T-helper 17 cell (primary cell): Measurements from ENCODE around the gene ANKMY1. TPM values are rescaled to one million over a fixed set of nuclear protein-coding genes. Genes with fewer than 3 reads are reported as not detected.
A peak's percentile ranks its signal among the peaks of the same experiment; 100 is the strongest.
"Not testable (repeated sequence)": the region's sequence is repeated elsewhere in the genome, so short reads cannot be mapped to it uniquely, and the experiment has no call there.

Source experiments
- ATAC-seq: fragments of 150-1000 bp; cut with Tn5 transposase; 2 replicates; pipeline ENCODE4 v1.10.0; 2021; ENCODE audit warnings: mild to moderate bottlenecking, moderate library complexity
- DNase-seq, 3 donors: peaks; one replicate each; pipeline versions ENCODE4 v3.0.0 to v3.0.0-alpha.2; 2020 to 2021
- H3K9me3 ChIP-seq: one replicate; pipeline ENCODE4 v1.7.0; 2013; ENCODE audit warnings: low read length, mild to moderate bottlenecking; ENCODE audit not compliant: control insufficient read depth, poor library complexity, severe bottlenecking
- H3K27ac Mint-ChIP-seq: one replicate; pipeline ENCODE4 v1.8.0; 2022; ENCODE audit warnings: mild to moderate bottlenecking, moderate library complexity, mixed read lengths
- H3K27me3 Mint-ChIP-seq: one replicate; pipeline ENCODE4 v1.8.0; 2022; ENCODE audit warnings: mixed read lengths
- H3K36me3 Mint-ChIP-seq: one replicate; pipeline ENCODE4 v1.8.0; 2022; ENCODE audit warnings: low read depth, mixed read lengths
- H3K4me1 Mint-ChIP-seq: one replicate; pipeline ENCODE4 v1.8.0; 2022; ENCODE audit warnings: mild to moderate bottlenecking, mixed read lengths
- H3K4me3 Mint-ChIP-seq: one replicate; pipeline ENCODE4 v1.8.0; 2022; ENCODE audit warnings: mild to moderate bottlenecking, moderate library complexity, mixed read lengths
- total RNA-seq, 4 donors: library from RNA in 2 of 4; stranded (reverse) in 2 of 4; gene quantifications; one replicate each; pipeline ENCODE4 v1.2.3 and lab custom pipeline; 2022 to 2026

Gene ANKMY1
- total RNA-seq, 2 donors from 2014 or later = 34.6 to 42.6 TPM

- Mint-ChIP-seq H3K36me3 (no peaks in the 10 kb centered on the region), H3K27me3 (no peaks in the 10 kb centered on the region), H3K4me3 (peak overlapping the region; percentile 93), H3K4me1 (peaks cover 47% of the 10 kb centered on the region), H3K27ac (peak overlapping the region; percentile 100)
- no peaks in the 10 kb centered on the region for H3K9me3 ChIP-seq
- ATAC-seq (peak; percentile 62), DNase-seq (peak; percentile 77 to 90 (median 79))
Observed at GRCh38 chr2:240565333-240566202, 7.8 kb upstream of the ANKMY1 start.

- Mint-ChIP-seq H3K27me3 (no peaks in the 10 kb centered on the region), H3K36me3 (no peaks in the 10 kb centered on the region), H3K4me3 (peak overlapping the region; percentile 93), H3K27ac (peak overlapping the region; percentile 100), H3K4me1 (peaks cover 46% of the 10 kb centered on the region)
- DNase-seq (peak in 1 of 3 donors; percentile 9), ATAC-seq (no peak)
- no peaks in the 10 kb centered on the region for H3K9me3 ChIP-seq
Observed at GRCh38 chr2:240564561-240565332, 7.0 kb upstream of the ANKMY1 start.

DNA sequence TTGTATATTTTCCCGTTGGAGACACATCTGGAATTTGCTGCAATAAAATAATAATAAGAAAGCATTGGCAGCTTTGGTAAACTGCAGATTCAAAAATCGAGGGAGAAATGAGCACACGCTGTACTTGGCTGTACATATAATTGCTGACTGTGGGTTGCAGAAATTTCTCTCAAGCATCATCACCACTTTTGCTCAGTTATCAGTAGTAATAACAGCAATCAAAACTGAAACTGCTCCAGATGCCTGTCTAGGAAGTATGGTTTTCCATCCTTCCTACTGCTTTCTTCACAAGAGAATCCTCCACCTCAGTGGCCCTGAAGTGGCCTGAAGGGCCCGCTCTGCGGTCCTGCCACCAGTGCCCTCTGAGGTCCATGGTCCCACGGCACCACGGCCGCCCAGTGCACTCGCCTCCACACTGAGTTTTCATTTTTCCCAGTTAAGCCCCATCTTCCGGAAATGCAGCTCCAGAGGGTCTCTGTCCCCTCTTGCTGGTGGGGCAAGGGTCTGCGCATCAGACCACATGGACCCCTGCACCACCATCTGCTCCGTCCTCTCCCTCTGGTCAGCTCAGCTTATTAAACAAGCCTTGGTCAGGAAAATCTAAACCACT is 6.3 kb upstream of the ANKMY1 start:
- no peak for DNase-seq
- H3K27ac Mint-ChIP-seq = peak overlapping the region; percentile 100
- no peaks in the 10 kb centered on the region for H3K9me3 ChIP-seq
- no peak for ATAC-seq
- peak overlapping the region; percentile 93 for H3K4me3 Mint-ChIP-seq
- H3K27me3 Mint-ChIP-seq = no peaks in the 10 kb centered on the region
- no peaks in the 10 kb centered on the region for H3K36me3 Mint-ChIP-seq
- H3K4me1 Mint-ChIP-seq = peaks cover 49% of the 10 kb centered on the region

- not testable (repeated sequence) for H3K27me3 Mint-ChIP-seq, DNase-seq, H3K9me3 ChIP-seq, ATAC-seq, H3K36me3 Mint-ChIP-seq
- Mint-ChIP-seq H3K4me3 (peak overlapping the region; percentile 15), H3K4me1 (peaks cover 55% of the 10 kb centered on the region), H3K27ac (peak overlapping the region; percentile 37)
Observed at GRCh38 chr2:240563231-240563630, 5.4 kb upstream of the ANKMY1 start.

- peaks cover 57% of the 10 kb centered on the region for H3K4me1 Mint-ChIP-seq
- no peaks in the 10 kb centered on the region for H3K27me3 Mint-ChIP-seq
- ATAC-seq (no peak), DNase-seq (peak in 1 of 3 donors; percentile 9)
- no peaks in the 10 kb centered on the region for H3K9me3 ChIP-seq
- peak overlapping the region; percentile 90 for H3K27ac Mint-ChIP-seq
- H3K36me3 Mint-ChIP-seq = no peaks in the 10 kb centered on the region
- peak overlapping the region; percentile 91 for H3K4me3 Mint-ChIP-seq
Observed at GRCh38 chr2:240561325-240561971, 3.7 kb upstream of the ANKMY1 start.

GRCh38 chr2:240560480-240561324 is 2.9 kb upstream of the ANKMY1 start:
- Mint-ChIP-seq H3K36me3 (no peaks in the 10 kb centered on the region), H3K27ac (peak overlapping the region; percentile 90), H3K27me3 (no peaks in the 10 kb centered on the region), H3K4me3 (peak overlapping the region; percentile 91), H3K4me1 (peaks cover 60% of the 10 kb centered on the region)
- ATAC-seq = peak; percentile 63
- peak; percentile 99 for DNase-seq
- H3K9me3 ChIP-seq = no peaks in the 10 kb centered on the region

GRCh38 chr2:240560084-240560479 is 2.3 kb upstream of the ANKMY1 start, which contains the start of gene DUSP28:
DUSP28 (plus strand) TSS chr2:240560357; CDS start chr2:240560685, 328 bp downstream.
- Mint-ChIP-seq H3K36me3 (no peaks in the 10 kb centered on the region), H3K27me3 (no peaks in the 10 kb centered on the region), H3K4me3 (peak within 1 kb of the TSS; percentile 91), H3K4me1 (peaks cover 56% of the 10 kb centered on the region), H3K27ac (peak within 1 kb of the TSS; percentile 90)
- H3K9me3 ChIP-seq = no peaks in the 10 kb centered on the region
- ATAC-seq (peak; percentile 71), DNase-seq (peak; percentile 83 to 88 (median 86))

- Mint-ChIP-seq H3K4me1 (peaks cover 48% of the 10 kb centered on the region), H3K4me3 (peak overlapping the region; percentile 79), H3K27ac (peak overlapping the region; percentile 82), H3K27me3 (no peaks in the 10 kb centered on the region), H3K36me3 (no peaks in the 10 kb centered on the region)
- ATAC-seq = no peak
- DNase-seq = no peak
- H3K9me3 ChIP-seq = no peaks in the 10 kb centered on the region
Observed at GRCh38 chr2:240559286-240559685, 1.5 kb upstream of the ANKMY1 start.

DNA sequence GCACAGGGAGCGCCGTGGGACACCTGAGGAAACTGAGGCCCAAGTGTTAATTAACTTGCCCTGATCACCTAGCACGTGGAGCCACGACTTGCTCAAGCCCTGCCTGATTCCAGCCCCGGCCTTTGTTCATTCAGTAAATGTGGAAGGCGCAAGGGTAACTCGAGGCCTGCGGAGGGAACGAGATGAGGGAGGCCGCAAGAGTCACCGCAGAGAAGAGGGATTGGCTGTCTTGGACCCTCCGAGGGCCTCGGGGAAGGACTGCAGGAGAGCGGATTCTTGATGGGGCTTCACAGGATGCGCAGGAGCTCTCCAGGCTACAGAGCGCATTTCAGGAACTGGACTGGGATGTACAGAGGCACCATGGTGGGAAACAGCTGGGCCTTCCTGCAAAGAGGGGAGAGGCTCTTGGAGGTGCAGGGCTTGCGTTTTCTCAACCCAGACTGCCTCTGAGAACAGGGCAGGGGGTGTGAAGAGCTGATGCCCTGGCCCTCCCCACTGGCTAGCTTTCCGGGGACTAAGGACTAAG is 511 bp upstream of the ANKMY1 start:
- H3K4me1 Mint-ChIP-seq = peaks cover 41% of the 10 kb centered on the region
- ATAC-seq (no peak), DNase-seq (no peak)
- no peaks in the 10 kb centered on the region for H3K9me3 ChIP-seq
- no peak overlapping the region for H3K27ac Mint-ChIP-seq
- H3K27me3 Mint-ChIP-seq = no peaks in the 10 kb centered on the region
- peak overlapping the region; percentile 79 for H3K4me3 Mint-ChIP-seq
- H3K36me3 Mint-ChIP-seq = no peaks in the 10 kb centered on the region

DNA sequence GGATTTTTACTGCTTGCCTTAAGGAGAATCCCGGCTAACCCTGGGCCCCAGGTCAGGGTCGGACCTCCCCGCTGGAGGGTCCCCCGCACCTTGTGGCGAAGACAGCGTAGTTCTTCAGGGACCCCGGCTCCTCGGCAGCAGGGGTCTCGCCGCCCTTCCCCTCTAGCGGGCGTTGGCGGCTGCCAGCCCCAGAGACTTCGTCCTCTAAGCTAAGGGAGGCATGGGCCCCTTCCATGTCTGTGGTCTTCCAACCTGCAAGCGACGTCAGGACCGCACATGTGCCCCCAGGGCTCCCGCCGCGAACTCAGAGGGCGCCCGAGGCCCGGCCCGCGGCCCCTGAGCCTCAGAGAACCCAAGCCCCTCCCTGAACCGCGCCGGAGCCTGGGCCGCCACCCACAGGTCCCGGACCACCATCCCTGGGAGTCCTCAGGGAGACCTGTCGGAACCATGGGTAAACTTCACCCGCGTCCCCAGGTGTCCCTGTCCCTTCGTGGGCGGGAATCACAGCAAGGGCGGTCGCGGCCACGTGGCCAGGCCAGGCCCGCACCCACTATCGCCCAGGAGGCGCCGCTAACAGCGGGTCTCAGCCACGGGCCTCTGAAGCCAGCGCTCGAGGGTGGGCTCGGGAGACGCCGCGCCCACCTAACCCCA is 562 bp downstream of the ANKMY1 start:
- ATAC-seq (no peak), DNase-seq (no peak)
- Mint-ChIP-seq H3K4me3 (peak overlapping the region; percentile 45), H3K36me3 (no peaks in the 10 kb centered on the region), H3K27me3 (no peaks in the 10 kb centered on the region), H3K4me1 (peaks cover 39% of the 10 kb centered on the region), H3K27ac (peak overlapping the region; percentile 94)
- no peaks in the 10 kb centered on the region for H3K9me3 ChIP-seq

DNA sequence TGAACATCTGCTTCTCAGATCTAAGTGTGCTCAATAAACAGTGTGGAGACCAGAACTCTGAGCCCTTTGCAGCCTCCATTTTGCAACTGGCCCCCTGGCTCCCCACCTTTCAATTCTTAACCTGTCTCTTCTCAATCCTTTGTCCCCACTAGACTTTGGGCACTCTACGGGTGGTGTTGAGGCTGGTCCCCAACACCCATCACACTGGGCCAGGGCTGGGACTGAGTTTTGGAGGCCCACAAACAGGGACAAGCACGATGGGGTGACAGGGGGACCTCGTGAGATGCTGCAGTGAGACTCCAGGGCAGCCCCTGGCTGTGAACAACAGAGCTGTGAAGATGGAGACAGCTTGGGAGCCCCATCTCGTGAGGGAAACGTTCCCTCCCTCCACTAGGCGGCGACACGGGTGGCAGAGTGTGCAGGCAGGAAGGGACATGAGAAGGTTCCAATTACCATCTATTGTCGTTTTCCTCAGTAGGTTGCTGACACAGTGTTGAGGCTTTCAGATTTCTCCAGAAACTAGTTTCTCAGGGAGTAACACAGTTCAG is 1.2 kb downstream of the ANKMY1 start:
- Mint-ChIP-seq H3K27ac (peak overlapping the region; percentile 94), H3K4me1 (peaks cover 34% of the 10 kb centered on the region), H3K36me3 (peaks cover 2% of the 10 kb centered on the region), H3K27me3 (no peaks in the 10 kb centered on the region), H3K4me3 (peak overlapping the region; percentile 45)
- DNase-seq (peak; percentile 49 to 70 (median 55)), ATAC-seq (no peak)
- no peaks in the 10 kb centered on the region for H3K9me3 ChIP-seq
